ENCODE results near the gene FIBCD1.

FIBCD1 gene

DNA sequence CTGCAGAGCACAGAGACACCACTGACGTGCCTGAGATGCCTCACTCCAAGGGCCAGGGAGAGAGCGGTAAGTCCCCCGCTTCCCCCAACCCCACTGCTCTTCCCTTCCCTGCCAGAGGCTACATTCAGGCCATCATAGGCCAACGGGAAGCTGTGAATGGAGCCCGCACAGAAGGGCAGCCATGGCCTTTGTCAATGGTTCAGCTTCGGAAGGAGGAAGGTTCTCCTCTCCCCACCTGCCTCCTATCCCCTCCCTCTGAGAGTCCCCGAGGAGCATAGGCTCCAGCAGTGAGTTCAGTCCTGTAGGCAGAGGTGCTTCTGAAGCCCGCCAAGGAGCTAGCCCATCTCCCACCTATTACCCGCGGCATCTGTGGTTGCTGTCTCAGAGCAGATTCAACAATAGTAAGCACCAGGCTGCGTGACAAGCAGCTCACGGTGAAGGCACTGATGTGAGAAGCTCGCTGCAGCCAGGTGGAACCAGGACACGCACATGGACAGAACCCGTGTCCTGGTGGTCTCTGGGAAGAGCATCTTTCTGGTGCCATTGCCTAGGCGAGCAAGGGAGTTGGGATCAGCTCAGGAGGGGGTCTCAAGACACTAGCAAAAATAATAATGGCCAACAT is 58.3 kb downstream of the FIBCD1 start:
- TF ChIP-seq GATA2 (IDR thresholded peaks at IDR 0.05; ENCODE audit: low read depth, low read length) (no peak), GATA3 (IDR thresholded peaks at IDR 0.05; ENCODE audit: low read depth, low read length) (no peak)

DNA sequence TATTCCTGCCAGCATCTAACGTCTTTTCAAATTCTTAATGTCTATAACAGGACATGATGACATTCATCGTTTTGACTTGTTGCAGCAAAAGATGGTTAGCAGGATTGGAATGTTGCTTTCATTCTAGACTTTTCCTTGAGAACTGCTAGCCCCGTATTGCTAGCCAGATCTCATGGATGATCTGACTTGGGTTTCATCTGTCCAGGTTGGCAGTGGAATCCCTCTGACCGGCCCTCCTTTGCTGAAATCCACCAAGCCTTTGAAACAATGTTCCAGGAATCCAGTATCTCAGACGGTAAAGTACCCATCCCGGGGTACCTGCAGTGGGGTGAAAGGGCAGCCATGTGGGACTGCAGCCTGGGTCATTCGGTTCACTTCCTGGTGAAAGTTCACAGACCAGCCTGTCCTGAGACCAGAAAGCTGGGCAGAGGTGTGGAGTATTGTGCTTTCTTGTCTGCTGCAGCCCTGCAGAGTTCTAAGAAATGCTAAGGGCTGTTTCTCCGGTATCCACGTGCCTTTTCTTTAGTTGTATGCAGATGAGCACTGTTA is 59.1 kb downstream of the FIBCD1 start:
- TF ChIP-seq GATA3 (IDR thresholded peaks at IDR 0.05; ENCODE audit: low read depth, low read length) (no peak), GATA2 (IDR thresholded peaks at IDR 0.05; ENCODE audit: low read depth, low read length) (no peak)

DNA sequence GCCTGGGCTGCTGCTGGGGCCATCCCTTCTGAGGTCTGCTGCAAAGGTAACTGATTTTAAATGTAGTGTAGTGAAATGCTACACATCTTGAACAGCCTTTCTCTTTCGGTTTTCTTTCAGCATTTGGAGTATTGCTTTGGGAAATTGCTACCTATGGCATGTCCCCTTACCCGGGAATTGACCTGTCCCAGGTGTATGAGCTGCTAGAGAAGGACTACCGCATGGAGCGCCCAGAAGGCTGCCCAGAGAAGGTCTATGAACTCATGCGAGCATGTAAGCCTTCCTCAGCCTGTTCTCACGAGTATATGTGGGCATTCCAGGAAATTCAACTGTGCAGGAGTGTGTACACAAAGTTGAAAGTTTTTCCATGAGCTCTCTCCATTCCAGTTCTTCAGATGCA is 60.8 kb downstream of the FIBCD1 start:
- TF ChIP-seq GATA2 (IDR thresholded peaks at IDR 0.05; ENCODE audit: low read depth, low read length) (no peak), GATA3 (IDR thresholded peaks at IDR 0.05; ENCODE audit: low read depth, low read length) (no peak)

DNA sequence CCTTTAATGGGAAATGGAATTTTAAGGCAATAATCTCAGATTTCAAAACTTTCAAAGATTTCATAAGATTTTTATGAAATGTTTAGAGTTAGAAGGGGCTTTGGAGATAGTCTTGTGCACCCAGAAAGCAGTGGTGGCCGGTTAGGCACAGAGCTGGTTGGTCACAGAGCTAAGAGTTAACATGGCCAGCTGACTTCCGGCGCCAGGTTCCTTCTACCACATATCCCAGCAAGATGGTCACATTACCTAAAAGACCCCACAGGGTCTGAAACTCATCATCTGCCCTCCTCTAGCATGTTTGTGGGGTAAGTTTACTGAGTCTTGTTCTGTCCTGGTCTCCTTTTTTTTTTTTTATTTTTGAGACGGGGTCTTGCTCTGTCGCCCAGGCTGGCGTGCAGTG is 61.7 kb downstream of the FIBCD1 start:
- TF ChIP-seq GATA2 (IDR thresholded peaks at IDR 0.05; ENCODE audit: low read depth, low read length) = no peak
- TF ChIP-seq GATA3 (IDR thresholded peaks at IDR 0.05; ENCODE audit: low read depth, low read length) = no peak

DNA sequence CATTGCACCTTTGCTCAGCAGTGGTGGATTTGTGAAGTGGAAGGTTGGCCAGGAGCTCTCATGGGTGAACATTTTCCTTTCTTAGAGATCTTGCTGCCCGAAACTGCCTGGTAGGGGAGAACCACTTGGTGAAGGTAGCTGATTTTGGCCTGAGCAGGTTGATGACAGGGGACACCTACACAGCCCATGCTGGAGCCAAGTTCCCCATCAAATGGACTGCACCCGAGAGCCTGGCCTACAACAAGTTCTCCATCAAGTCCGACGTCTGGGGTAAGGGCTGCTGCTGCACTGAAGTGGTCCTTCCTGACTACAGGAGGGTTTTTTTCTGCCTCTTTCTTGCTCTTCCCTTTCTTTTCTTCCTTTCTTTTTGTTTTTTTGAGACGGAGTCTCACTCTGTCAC is 64.3 kb downstream of the FIBCD1 start:
- no peak for TF ChIP-seq GATA3 (IDR thresholded peaks at IDR 0.05; ENCODE audit: low read depth, low read length)
- no peak for TF ChIP-seq GATA2 (IDR thresholded peaks at IDR 0.05; ENCODE audit: low read depth, low read length)

DNA sequence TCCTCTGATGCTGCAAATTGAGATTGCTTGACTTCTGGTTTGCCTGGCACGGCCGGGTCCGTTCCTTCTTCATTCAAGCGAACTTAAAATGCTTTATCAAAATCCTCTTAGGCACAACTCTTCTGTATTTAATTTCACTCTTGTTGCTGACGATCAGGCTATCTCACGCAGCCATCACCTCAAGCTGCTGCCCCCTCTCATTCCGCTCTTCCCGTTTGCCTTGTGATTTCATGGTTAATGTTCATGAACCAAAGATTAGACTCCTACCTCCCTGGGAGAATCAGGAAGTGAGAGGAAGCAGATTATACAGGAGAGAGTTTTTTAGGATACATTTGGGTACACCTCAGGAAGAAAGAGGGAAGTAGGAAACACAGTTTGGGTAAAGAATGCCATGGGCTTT is 65.1 kb downstream of the FIBCD1 start:
- no peak for TF ChIP-seq GATA2 (IDR thresholded peaks at IDR 0.05; ENCODE audit: low read depth, low read length)
- no peak for TF ChIP-seq GATA3 (IDR thresholded peaks at IDR 0.05; ENCODE audit: low read depth, low read length)

DNA sequence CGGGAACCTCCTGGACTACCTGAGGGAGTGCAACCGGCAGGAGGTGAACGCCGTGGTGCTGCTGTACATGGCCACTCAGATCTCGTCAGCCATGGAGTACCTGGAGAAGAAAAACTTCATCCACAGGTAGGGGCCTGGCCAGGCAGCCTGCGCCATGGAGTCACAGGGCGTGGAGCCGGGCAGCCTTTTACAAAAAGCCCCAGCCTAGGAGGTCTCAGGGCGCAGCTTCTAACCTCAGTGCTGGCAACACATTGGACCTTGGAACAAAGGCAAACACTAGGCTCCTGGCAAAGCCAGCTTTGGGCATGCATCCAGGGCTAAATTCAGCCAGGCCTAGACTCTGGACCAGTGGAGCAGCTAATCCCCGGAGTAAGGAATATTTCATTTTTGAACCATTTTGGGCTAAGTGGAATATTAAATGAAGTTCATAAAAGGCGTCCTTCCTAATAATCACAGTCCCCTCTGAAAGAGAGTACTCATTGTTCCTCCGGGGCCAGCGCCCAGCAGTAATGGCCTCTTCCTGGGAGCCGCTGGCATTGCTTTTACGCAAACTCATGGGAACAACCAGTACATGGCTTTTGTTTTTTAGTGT is 66.0 kb downstream of the FIBCD1 start:
- TF ChIP-seq GATA3 (IDR thresholded peaks at IDR 0.05; ENCODE audit: low read depth, low read length) = no peak
- TF ChIP-seq GATA2 (IDR thresholded peaks at IDR 0.05; ENCODE audit: low read depth, low read length) = no peak

- TF ChIP-seq GATA3 (IDR thresholded peaks at IDR 0.05; ENCODE audit: low read depth, low read length) (no peak), GATA2 (IDR thresholded peaks at IDR 0.05; ENCODE audit: low read depth, low read length) (no peak)
These were observed 66.5 kb downstream of the FIBCD1 start for GRCh38 chr9:130872508-130872907.

- TF ChIP-seq GATA3 (IDR thresholded peaks at IDR 0.05; ENCODE audit: low read depth, low read length) (no peak), GATA2 (IDR thresholded peaks at IDR 0.05; ENCODE audit: low read depth, low read length) (no peak)
These were observed 67.0 kb downstream of the FIBCD1 start for GRCh38 chr9:130872093-130872492.

- TF ChIP-seq GATA2 (IDR thresholded peaks at IDR 0.05; ENCODE audit: low read depth, low read length) (no peak), GATA3 (IDR thresholded peaks at IDR 0.05; ENCODE audit: low read depth, low read length) (no peak)
These were observed 67.5 kb downstream of the FIBCD1 start for GRCh38 chr9:130871395-130872062.

DNA sequence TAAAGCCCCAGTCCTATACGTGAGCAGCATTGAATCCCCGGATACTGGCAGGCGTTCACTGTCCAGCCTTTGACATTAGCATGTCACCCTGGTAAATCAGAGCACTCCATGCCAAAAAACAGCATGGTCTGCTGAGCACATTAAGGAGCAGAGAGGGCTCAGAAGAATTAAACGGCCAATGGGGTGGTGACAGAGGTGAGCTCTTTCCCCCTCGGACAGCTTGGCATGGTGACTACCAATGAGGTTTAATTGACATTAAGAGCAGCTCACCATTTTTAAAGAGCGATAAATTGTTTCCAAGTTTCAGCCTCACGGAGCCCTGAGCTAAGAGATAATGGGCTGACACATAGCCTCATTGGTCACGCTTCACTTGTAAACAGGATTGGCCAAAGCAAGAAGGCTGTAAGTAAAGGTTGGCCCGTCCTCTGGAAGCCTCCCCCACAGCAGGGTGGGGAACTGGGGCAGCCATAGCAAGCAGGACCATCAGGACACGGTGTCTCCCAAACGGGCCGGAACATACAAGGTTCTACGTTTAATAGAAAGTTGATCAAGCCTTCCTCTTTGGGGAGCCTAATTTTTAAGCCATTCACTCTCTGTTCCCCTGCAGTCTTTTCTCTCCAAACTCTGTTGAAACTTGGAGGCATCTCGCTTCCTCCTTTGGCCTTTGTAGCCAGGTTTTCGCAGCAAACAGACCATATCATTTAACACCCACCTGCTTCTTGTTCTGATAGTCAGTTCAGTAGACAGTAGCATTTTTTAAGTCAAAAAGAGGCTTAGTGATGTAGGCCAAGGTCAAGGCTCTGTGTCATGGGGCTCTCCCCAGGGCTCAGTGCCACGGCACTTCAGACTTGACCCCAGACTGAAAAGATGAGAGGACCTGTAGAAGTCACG is 68.3 kb downstream of the FIBCD1 start:
- TF ChIP-seq GATA2 (IDR thresholded peaks at IDR 0.05; ENCODE audit: low read depth, low read length) (no peak), GATA3 (IDR thresholded peaks at IDR 0.05; ENCODE audit: low read depth, low read length) (no peak)

DNA sequence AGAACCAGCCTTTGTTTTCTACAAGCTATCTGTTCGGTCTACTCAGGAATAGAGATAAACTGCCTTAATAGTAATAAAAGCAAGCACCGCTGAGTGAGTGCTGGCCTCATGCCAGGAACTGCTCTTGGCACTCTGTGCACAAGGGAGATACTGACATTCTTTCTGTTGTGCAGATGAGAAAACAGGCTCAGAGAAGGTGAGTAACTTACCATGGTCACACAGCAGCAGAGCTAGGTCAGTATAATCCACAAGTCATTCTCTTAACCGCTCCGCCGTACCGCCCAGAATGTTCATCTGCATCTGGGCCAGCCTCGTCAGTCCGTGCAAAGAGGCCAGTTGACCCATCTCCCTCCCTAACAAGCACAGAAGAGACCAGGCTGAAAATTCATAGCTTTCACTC is 69.8 kb downstream of the FIBCD1 start:
- TF ChIP-seq GATA2 (IDR thresholded peaks at IDR 0.05; ENCODE audit: low read depth, low read length) (no peak), GATA3 (IDR thresholded peaks at IDR 0.05; ENCODE audit: low read depth, low read length) (no peak)

GRCh38 chr9:130868230-130868629 is 70.8 kb downstream of the FIBCD1 start:
- TF ChIP-seq GATA3 (IDR thresholded peaks at IDR 0.05; ENCODE audit: low read depth, low read length) = peak; percentile 44; the same call in 1 of the 2 replicates
- TF ChIP-seq GATA2 (IDR thresholded peaks at IDR 0.05; ENCODE audit: low read depth, low read length) = peak; percentile 83

DNA sequence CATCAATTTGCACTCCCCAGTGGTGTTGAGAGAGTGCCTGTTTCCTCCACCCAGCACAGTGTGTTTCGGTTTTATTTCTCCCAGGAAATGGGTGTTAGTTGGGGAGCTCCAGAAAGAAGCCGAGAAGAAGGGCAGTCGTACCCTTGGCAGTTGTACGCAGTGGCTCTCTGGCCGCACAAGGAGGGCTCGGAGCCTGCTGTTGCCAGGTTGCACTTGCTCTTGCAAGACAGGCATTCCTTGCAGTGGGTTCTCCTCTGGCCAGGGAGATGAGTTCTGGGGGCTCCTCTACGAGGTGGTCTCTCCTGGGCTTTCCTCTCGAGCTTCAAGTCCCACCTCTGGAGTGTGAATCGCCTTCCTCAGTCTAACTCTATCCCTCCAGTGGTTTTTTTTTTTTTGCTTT is 71.5 kb downstream of the FIBCD1 start:
- TF ChIP-seq GATA3 (IDR thresholded peaks at IDR 0.05; ENCODE audit: low read depth, low read length) (no peak), GATA2 (IDR thresholded peaks at IDR 0.05; ENCODE audit: low read depth, low read length) (no peak)
